AG04449 (cell line): ENCODE data around the gene DOCK7.
"Not testable (repeated sequence)": the region's sequence is repeated elsewhere in the genome, so short reads cannot be mapped to it uniquely, and the experiment has no call there.

Experiments
- CTCF ChIA-PET: fragments of 350-600 bp; formaldehyde crosslinking; extraction: SDS; loops from one replicate; lab custom pipeline; 2021; ENCODE audit warnings: antibody characterized with exemption; lab: Yijun Ruan, JAX
- POLR2A ChIA-PET: fragments of 400-600, 350-600 bp; formaldehyde crosslinking; extraction: SDS; loops from one replicate; lab custom pipeline; 2020; ENCODE audit warnings: antibody characterized with exemption, inconsistent platforms; lab: Yijun Ruan, JAX
- DNase-seq: peaks from one replicate; pipeline ENCODE4 v3.0.0-alpha.2; 2010; ENCODE audit warnings: low read depth, low spot score
- H3K4me3 ChIP-seq: 2 replicates; pipeline ENCODE4 v1.5.1; 2011; ENCODE audit warnings: low read depth, mild to moderate bottlenecking, control low read depth, low read length
- CTCF ChIP-seq: IDR thresholded peaks from one replicate; pipeline ENCODE4 v1.5.1; 2011; ENCODE audit warnings: mild to moderate bottlenecking, moderate library complexity, low read length, control low read depth, inconsistent platforms; ENCODE audit not compliant: insufficient read depth; ENCODE audit errors: missing control alignments

DOCK7 gene

GRCh38 chr1:62717483-62717882, 29.3 kb upstream of the DOCK7 start:
- ChIA-PET POLR2A (no interaction called here), CTCF (no interaction called here)
- no peak for TF ChIP-seq CTCF
- no peak for DNase-seq
- no peak overlapping the region for H3K4me3 ChIP-seq

- DNase-seq, result no peak
- no peak for TF ChIP-seq CTCF
- POLR2A ChIA-PET, result no interaction called here
- no peak overlapping the region for H3K4me3 ChIP-seq
- CTCF ChIA-PET, result no interaction called here
These were observed 28.2 kb upstream of the DOCK7 start for GRCh38 chr1:62716397-62716796.

GRCh38 chr1:62712336-62713243, 24.4 kb upstream of the DOCK7 start:
- H3K4me3 ChIP-seq, result no peak overlapping the region
- ChIA-PET CTCF (interaction anchor here (0.8 kb wide), 1 partner anchor 10 kb away, joined by 3 read pairs; no protein-coding TSS in a partner anchor), POLR2A (no interaction called here)
- TF ChIP-seq CTCF, result no peak
- DNase-seq, result no peak

- POLR2A ChIA-PET, result no interaction called here
- CTCF ChIA-PET, result no interaction called here
These were observed 19.5 kb upstream of the DOCK7 start for GRCh38 chr1:62707744-62708120.

GRCh38 chr1:62706985-62707743, 19.0 kb upstream of the DOCK7 start:
- POLR2A ChIA-PET, result no interaction called here
- CTCF ChIA-PET, result no interaction called here
- no peak for DNase-seq
- no peak for TF ChIP-seq CTCF
- H3K4me3 ChIP-seq, result no peak overlapping the region

More at GRCh38 chr1:62707744-62708120, 19.5 kb upstream of the DOCK7 start:
- H3K4me3 ChIP-seq, result no peak overlapping the region
- DNase-seq, result no peak
- no peak for TF ChIP-seq CTCF

GRCh38 chr1:62698161-62698560, 10.0 kb upstream of the DOCK7 start:
- POLR2A ChIA-PET, H3K4me3 ChIP-seq, DNase-seq, CTCF ChIA-PET: not testable (repeated sequence)

GRCh38 chr1:62694479-62694878, 6.3 kb upstream of the DOCK7 start:
- POLR2A ChIA-PET, H3K4me3 ChIP-seq, DNase-seq, CTCF ChIA-PET: not testable (repeated sequence)
